ENCODE results near the gene TMTC2. TPM values are rescaled to one million over a fixed set of nuclear protein-coding genes. Genes with fewer than 3 reads are reported as not detected.

The TMTC2 gene
- total and polyA plus RNA-seq, 10 of the 15 experiments (the other 5 are each of a cell fraction or from before 2014, with no cell fraction given), result 0.14 to 9.7 (median 1.2) TPM

DNA sequence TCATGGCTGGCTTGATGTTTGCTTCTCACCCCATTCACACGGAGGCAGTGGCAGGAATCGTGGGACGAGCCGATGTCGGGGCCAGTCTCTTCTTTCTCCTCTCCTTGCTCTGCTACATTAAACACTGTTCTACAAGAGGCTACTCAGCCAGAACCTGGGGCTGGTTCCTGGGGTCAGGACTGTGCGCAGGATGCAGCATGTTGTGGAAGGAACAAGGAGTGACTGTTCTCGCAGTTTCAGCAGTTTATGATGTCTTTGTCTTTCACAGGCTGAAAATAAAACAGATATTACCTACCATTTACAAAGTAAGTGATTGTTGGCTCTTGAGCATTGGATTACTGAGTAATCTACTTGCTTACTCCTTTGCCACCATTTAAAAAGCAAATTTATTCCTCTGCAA is 170.6 kb downstream of the TMTC2 start:
- in situ Hi-C loops (cut with MboI) (no loop called here), intact Hi-C loops (cut with micrococcal nuclease; ENCODE audit: unreplicated experiment) (no loop called here)
- no peak overlapping the region for H3K4me2 ChIP-seq (ENCODE audit: control insufficient read depth, insufficient read depth)
- H3K4me3 ChIP-seq, result no peak overlapping the region
- CTCF ChIA-PET, result no interaction called here
- TF ChIP-seq NR2C2 (IDR thresholded peaks at IDR 0.05; ENCODE audit: borderline replicate concordance, control insufficient read depth, insufficient read length, low read depth) (no peak), USF1 (IDR thresholded peaks at IDR 0.05; ENCODE audit: borderline replicate concordance, extremely low read length, insufficient read depth, low read depth, low read length) (no peak), BACH1 (IDR thresholded peaks at IDR 0.05; ENCODE audit: borderline replicate concordance) (no peak)
- TF ChIP-seq, protein P1, sequence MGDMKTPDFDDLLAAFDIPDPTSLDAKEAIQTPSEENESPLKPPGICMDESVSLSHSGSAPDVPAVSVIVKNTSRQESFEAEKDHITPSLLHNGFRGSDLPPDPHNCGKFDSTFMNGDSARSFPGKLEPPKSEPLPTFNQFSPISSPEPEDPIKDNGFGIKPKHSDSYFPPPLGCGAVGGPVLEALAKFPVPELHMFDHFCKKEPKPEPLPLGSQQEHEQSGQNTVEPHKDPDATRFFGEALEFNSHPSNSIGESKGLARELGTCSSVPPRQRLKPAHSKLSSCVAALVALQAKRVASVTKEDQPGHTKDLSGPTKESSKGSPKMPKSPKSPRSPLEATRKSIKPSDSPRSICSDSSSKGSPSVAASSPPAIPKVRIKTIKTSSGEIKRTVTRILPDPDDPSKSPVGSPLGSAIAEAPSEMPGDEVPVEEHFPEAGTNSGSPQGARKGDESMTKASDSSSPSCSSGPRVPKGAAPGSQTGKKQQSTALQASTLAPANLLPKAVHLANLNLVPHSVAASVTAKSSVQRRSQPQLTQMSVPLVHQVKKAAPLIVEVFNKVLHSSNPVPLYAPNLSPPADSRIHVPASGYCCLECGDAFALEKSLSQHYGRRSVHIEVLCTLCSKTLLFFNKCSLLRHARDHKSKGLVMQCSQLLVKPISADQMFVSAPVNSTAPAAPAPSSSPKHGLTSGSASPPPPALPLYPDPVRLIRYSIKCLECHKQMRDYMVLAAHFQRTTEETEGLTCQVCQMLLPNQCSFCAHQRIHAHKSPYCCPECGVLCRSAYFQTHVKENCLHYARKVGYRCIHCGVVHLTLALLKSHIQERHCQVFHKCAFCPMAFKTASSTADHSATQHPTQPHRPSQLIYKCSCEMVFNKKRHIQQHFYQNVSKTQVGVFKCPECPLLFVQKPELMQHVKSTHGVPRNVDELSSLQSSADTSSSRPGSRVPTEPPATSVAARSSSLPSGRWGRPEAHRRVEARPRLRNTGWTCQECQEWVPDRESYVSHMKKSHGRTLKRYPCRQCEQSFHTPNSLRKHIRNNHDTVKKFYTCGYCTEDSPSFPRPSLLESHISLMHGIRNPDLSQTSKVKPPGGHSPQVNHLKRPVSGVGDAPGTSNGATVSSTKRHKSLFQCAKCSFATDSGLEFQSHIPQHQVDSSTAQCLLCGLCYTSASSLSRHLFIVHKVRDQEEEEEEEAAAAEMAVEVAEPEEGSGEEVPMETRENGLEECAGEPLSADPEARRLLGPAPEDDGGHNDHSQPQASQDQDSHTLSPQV (IDR thresholded peaks at IDR 0.05), result no peak
- TF ChIP-seq, protein P2, sequence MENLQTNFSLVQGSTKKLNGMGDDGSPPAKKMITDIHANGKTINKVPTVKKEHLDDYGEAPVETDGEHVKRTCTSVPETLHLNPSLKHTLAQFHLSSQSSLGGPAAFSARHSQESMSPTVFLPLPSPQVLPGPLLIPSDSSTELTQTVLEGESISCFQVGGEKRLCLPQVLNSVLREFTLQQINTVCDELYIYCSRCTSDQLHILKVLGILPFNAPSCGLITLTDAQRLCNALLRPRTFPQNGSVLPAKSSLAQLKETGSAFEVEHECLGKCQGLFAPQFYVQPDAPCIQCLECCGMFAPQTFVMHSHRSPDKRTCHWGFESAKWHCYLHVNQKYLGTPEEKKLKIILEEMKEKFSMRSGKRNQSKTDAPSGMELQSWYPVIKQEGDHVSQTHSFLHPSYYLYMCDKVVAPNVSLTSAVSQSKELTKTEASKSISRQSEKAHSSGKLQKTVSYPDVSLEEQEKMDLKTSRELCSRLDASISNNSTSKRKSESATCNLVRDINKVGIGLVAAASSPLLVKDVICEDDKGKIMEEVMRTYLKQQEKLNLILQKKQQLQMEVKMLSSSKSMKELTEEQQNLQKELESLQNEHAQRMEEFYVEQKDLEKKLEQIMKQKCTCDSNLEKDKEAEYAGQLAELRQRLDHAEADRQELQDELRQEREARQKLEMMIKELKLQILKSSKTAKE (IDR thresholded peaks at IDR 0.05; ENCODE audit: low read depth, poor library complexity, severe bottlenecking), result no peak
- no peak overlapping the region for H3K27ac ChIP-seq (ENCODE audit: control insufficient read depth, insufficient read depth)
- SMC1A ChIA-PET (ENCODE audit: uncharacterized antibody, unreplicated experiment), result no interaction called here
- no peaks in the 10 kb centered on the region for H3K79me2 ChIP-seq (ENCODE audit: control insufficient read depth, insufficient read depth, low read length)
- no peaks in the 10 kb centered on the region for H3K4me1 ChIP-seq (ENCODE audit: control insufficient read depth, insufficient read depth, low read length)
- DNase-seq (ENCODE audit: low read depth, low spot score) (no peak), ATAC-seq (no peak), FAIRE-seq (no peak)
- RAD21 ChIA-PET (ENCODE audit: unreplicated experiment), result no interaction called here
- H2AFZ ChIP-seq (ENCODE audit: control insufficient read depth, low read depth, low read length), result no peak overlapping the region
- no TSS peak for BruUV-seq (replicated peaks)
- no peak overlapping the region for H3K9ac ChIP-seq (ENCODE audit: control insufficient read depth, insufficient read depth, low read length)
- no peaks in the 10 kb centered on the region for H3K27me3 ChIP-seq (replicated peaks in 1 of 2; ENCODE audit: control insufficient read depth in 2 of 2, insufficient read depth in 2 of 2, low read length in 1 of 2)
- peaks cover 0 to 3% of the 10 kb centered on the region in 2 experiments; a peak in 1 of 4 replicates for H3K36me3 ChIP-seq (ENCODE audit: control insufficient read depth in 2 of 2, insufficient read depth in 2 of 2, low read length in 1 of 2)
- no peaks in the 10 kb centered on the region for H4K20me1 ChIP-seq (ENCODE audit: control insufficient read depth, insufficient read depth)
- POLR2A ChIA-PET, result interaction anchor here (0.6 kb wide), 1 partner anchor 11 kb away, joined by 3 read pairs; no protein-coding TSS in a partner anchor
- 98% methylated on average over 7 of the region's 7 CpGs for WGBS (ENCODE audit: insufficient coverage, insufficient replicate concordance, low lambda C conversion rate, missing lambda C conversion rate)
- no peaks in the 10 kb centered on the region for H3K9me3 ChIP-seq (replicated peaks; ENCODE audit: control insufficient read depth, insufficient read depth, low read length)

All from GM12878 (cell line).